GM18867 (cell line): Measurements from ENCODE around the gene FSTL4.

Experiments used
- ATAC-seq: cut with Tn5 transposase; IDR thresholded peaks from one replicate; pipeline ENCODE4 v1.9.1; 2021; ENCODE audit warnings: mild to moderate bottlenecking, moderate library complexity; ENCODE audit not compliant: unreplicated experiment

The FSTL4 gene

DNA sequence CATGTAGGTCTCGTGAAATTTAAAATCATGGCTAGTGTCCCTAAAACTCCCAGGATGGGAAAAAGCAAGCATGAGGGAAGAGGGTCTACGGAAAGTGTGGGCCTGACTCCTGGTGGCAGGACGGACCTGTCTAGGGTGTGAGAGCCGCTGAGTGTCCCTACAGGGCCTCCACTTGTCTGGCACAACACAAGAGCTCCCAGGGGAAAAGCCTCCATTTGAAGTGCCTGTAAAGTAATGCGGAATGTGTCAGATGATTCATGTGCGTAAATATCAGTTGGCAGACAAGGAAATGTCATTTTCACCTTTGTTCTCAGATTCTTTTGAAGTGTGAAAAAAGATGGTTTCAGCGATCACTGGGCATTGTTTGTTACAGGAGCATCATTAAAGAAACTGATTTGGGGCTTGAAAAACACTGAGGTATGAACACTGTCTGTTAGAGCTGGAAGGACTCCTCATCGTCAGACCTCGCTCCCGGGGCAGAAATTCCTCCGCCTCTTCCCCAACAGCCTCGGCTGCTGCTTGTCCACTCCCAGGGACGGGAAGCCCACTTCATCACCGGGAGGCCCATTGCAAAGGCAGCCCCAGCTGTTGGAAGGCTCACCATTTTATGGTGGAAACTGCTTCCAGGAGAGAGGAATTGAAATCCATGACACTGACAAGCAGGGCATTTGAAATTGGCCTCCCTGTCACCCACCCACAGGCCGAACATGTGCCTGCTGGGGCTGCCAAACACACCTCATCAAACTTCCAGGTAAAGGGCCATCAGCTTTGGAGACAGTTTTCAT is 240.8 kb downstream of the FSTL4 start:
- no peak for ATAC-seq

DNA sequence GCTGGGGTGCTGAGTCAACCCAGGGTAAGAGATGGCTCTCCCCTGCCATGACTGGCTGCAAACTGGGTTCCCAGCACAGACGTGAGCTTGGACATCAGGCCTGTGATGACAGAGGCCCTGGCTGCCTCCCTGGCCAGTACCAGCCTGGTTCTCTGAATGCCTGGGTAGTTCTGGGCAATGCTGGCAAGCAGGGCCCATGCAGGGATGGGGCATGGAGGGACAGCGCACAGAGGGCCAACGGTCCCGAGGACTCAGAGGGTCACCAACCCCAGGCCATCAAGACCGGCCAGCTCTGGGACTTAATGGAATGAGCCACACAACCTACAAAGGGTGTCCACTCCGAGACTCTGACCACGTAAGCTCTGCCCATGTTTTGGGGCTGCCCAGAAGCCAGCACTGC is 241.4 kb downstream of the FSTL4 start:
- ATAC-seq, result no peak

DNA sequence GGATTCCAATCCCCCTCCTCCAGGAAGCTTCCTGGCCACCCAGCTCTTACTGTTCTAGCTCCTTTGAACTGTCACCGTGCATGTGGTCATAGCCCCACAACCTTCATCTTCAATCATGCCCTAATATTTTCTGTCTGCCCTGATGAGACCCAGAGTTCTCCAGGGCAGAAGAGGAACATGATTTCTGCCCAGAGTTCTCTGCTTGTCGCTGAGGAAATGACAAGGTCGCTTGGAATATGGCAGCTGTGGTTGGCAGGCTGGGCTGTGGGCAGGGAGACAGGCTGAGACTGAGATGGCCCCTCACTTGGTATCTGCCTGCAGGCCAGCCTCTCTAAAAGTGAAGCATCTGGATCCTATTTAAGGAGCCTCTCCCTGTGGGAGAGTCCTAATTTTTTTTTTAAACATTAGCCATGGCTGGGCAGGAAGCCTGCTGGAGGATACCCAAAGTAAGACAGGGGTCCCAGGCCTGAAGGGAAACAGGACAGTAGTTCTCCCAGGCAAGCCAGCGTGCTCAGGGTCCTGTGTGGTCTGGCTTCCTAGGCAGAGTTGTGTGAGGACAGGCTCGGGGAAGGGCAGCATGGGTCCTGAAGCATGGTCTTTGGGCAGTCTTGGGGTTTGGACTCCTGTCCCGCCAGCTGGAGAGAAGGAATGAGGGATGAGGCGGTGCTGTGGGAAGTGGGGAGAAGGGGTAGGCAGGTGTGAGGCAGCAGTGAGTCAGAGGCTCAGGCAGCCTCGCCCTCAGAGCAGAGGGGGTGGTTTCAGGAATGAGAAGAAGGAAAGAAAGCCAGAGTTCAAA is 242.1 kb downstream of the FSTL4 start:
- no peak for ATAC-seq

DNA sequence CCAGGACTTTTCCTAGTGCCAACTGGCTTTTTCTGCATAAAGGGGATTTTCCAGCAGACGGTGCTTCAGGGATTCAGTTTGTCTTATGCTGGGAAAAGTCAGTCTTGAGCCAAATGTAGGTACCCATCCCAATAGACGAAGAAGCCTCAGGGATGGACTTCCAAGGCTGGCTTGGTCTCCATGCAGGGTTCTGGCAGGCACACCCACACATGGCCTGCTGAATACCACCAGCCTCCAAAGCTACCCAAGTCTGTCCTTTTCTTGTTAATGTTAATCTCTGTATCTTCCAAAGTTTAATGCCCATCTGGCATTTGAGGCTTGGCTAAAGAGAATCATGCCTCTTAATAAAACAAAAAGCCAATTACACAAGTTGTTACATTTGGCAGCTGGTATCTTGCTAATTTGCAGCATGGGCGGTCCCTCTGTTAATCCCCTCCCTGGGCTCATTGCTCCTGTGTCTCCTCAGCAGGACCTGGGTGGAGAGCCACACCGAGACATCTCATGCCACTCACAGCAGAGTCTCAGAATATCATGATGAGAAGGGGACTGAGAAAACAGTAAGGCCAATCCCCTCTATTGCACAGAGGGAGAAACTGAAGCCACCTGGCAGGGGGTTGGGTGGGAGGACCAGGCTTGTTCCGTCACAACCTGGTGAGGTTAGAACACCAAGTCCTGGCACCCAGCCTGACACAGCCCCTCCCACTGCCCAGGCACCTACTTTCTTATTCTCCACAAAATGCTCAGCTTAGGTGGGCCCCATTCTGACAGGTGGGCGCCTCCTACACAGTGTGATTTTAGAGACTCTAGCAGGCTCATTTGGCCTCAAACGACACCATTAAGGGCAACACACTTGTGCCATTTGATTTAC is 243.2 kb downstream of the FSTL4 start:
- no peak for ATAC-seq

DNA sequence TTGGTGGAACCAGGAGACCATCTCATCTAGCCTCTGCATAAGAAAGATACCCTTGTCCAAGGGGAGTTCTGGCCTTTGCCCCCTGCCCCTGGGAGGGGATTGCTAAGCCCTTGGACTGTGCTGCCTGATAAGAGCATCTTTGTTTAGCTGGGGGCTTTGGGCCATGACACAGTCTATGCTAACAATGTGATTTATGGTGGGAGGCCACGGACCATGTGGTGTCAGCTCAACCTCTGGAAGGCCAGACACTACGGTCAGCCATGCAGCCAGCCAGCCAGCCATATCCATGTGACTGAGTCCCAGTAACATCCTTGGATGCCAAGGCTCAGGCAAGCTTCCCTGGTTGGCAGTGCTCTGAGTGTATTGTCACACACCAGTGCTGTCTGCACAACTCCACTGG is 244.4 kb downstream of the FSTL4 start:
- no peak for ATAC-seq

DNA sequence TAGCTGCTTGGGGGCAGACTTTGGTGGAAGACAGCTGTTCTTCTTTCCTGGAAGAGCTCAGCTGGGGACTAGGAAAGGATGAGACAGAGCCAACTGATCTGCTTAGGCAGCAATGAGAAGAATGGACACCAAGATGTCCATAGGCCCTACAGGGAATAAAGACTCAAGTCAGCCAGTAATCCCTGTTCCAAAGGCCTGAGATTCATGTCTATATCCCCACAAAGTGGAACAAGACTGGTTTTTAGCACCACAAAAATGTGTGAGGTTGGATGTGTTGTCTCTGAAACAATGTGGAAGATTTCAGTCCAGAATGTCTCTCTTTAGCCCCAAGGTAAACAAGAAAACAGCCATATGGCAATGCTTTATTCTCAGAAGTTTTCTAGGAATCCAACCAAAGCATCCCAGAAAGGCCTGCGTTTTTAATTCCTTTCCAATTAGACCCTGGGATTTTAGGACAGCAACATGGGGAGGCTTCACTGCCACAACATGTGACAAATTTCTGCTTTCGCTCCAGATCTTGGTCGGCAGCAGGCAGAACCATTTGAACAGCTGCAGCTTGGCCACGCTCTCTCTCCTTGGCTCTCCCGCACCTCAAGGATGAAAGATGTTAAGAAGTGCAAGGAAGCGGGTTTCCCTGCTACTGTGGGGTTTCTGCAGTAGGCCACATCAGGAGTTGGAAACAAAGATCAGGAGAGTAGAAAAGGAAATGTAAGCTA is 245.1 kb downstream of the FSTL4 start:
- ATAC-seq, result no peak

DNA sequence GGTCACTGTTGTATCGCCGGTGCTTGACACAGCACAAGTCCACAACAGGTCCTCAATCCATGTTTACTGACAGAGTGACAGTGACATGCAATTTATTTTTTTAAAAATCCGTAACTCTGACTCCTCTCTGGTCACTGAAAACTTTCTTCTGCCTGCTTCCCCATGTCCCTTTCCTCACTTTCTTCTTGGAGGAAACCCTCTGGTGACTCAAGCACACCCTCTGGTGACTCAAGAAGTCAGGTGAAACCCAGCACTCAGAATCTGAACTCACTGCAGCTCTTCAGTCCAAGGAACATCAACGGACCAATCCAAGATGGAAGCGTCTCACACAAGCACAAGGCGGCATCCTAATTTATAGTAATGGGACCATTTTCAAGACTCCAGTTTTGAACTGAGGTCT is 245.9 kb downstream of the FSTL4 start:
- ATAC-seq, result no peak

DNA sequence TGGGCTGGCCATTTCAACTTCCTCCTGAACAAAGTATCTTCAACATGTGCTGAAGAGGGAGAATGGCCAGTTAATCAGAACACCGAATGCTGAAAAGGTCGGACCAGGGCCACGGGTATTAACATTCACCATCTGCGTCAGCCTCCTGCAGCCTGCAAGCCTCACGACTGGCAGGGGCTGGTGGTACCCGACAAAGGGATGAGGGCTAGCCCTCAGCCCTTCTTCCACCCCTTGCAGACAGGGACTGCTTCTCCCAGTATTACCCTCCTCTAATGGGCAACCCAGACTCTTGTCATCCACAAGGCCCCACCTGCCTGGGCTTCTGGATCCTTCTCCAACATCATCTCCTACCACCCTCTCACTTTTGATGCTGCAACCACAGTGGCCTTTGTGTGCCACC is 246.6 kb downstream of the FSTL4 start:
- no peak for ATAC-seq

DNA sequence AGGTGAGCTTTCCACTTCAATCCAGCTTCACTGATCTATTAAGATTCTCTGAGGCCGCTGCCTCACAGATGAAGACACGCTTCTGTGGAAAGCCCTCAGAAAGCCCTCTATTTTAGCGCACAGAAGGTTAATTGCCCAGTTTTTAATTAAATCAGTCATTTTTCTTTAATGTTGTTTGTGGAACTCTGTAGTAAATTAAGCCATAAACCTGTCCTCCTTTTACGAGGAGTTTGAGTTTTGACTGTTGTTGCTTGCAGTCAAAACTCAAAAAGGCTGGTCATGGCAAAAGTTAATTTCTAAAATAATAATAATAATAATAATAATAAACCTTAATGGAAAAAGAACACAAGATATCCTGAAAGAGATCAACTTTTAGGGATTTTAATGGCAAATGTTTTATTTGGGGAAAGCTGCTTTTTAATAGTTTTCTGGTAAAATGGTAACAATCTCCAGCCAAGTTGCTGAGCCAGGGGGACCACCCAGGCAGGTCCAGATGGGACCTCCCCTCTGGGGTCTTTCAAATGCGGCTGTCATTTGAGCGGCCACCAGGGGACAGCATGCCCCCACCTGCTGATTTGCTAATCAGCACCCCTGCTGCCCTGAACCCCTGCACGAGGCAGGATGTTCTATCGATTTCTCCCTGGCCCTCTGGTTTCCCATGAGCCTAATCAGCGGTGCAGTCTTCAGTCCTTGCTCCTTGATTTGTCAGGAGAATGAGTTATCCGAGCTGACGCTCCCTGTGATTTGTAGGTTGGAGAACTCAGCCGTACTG is 247.2 kb downstream of the FSTL4 start:
- no peak for ATAC-seq

DNA sequence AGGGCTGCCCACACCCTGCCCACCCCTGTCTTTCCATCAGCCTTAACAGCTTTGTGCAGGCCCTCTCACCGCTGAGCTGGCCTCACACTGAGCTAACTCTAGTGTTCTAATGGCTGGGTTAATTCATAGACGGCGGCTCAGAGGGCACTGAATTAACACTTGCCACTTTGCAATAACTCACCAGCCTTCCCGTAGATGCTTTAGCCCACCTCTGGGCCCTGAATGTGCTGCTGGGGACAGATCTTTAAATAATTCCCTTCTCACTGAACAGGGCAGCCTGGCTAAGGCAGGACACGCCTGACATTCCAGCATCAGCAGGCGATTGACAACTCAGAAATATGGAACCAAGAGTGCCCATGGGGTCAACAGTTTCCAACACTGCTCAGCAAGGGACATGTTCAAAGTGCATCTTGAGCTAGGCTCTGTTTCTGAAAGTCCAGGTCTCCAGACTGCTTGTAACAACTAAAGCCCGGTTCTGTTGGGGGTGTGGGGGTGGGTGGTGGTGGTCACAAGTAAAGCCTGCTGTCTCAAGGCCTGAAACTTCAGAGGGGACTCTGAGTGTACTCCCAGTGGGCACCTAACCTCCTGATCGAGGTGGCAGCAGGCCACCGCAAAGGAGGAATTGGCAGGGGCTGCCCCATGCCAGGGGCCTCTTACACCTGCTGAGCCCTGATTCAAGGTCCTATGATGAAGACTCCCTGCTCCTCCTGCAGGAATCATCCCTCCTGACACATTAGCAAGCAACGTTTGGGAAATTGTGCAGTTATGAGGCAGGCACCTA is 248.3 kb downstream of the FSTL4 start:
- no peak for ATAC-seq

DNA sequence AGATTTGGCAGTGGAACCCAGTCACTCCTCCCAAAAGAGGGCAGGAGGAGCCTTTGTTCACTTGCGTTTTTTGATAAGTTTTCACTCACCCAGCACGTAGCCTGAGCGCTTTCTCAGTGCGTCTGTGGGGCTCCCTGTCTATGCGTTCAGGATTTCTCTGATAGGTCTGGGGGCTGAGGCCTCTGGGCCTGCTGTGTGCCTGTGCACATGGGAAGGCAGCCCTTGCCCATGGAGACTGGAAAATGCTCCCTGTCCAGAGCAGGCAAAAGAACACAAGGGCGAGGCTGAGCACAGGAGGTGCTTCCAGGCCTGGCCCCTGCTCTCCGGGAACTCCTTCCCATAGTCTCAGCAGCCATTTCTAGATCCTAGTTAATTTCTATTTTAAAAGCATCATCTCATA is 249.9 kb downstream of the FSTL4 start:
- no peak for ATAC-seq

DNA sequence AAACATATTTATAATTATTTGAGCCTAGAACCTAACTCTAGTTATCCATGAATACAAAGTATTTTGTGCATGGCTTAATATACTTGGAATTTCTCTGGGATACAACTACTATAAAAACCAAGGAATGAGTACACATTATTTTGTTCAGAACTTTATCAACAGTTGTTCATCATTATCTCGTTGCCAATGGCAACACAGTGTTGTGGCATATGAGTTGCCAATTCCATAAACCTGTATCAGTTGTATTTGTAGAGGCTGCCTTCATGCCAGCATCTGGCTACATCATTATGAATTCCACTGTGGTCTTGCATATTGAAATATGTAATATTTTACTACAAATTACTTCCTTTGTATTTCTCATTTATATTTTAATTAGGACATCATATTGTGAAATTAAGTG is 250.4 kb downstream of the FSTL4 start:
- no peak for ATAC-seq

DNA sequence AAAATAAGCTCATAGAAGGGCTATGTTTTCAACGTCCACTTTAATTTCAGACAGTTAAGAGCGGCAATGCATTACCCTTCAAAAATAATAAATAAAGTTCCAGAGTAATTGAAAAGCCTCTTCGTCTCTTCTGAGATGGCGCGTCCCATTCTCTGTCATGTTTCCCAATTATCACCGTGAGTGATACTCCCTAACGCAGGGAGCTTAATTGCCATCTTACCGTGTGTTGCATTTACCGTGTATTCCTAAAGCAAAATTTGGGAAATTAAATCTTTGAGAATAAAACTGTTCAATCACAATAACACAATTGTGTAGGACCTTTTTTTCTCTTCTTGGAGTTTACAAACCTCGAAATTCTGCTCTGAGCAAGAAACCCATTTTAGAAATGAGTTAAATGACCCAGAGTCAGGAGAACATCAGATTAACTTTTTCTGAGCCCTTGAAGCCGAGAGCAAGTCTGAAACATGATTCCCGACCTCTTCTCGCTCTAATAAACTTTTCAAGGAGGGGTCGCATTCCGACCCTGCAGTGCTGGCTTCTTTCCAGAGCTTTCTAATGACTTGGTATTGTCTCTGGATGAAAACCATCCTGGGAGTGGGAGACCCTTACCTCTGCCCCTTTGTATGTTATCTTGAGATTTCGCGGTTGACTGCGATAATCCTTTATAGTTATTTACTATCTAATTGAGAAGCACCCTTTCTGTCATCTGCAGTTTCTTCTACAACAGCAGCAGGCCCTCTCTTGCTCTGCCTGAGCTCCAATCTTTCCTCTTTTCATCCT is 251.5 kb downstream of the FSTL4 start:
- no peak for ATAC-seq

DNA sequence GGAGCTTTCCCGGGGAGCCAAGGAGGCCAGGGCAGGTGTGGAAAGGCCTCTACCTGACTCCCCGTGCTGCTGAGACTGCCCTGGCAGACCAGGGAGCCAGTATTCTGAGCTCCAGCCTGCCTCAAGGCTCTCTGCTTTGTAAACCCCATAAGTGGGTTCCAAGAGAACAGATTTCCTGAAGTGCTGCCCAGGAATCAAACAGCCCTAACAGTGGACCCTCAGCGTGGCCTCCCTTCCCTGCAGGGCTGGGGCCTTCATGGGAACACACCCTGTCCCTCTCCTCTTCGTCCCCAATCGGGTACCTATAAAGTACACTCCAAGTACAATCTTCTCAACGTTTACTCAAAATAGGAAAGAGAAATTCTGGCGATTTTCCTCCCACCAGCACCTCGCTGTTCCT is 252.5 kb downstream of the FSTL4 start:
- ATAC-seq, result no peak

DNA sequence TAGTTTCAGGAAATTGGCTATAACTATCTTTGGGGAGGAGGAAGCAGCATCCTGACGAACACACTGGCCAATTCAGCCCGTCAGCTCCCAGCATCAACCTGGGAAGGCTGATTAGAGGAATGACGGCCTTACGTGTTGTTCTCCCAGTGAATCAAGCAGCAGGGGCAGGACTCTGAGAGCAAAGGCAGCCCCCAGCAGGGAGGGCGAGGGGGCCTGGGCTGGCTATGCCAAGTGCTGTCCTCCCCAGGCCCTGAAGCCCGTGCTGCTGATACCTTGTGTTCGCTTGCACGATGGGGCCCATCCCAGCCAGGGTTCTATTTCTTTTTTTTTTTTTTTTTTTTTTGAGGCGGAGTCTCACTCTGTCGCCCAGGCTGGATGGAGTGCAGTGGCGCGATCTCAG is 254.1 kb downstream of the FSTL4 start:
- no peak for ATAC-seq

DNA sequence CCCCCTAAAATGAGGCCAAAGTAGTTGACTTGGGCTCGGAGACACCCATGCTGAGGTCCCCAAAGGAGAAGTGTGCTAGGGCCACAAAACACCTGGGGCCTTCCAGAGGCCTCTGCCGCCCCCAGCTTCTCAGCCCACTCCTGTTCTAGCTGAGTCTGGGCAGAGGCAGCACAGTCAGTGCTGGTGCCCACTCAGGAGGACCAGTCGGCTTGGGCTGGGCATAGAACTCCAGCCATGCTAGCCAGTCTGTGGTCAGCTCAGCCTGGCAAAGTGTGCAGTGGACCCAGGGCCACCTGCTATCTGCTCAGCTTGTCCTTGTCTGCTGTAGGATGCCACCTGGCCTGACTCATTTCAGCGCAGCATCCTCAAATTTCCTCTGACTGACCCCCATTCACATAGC is 254.6 kb downstream of the FSTL4 start:
- ATAC-seq, result no peak

DNA sequence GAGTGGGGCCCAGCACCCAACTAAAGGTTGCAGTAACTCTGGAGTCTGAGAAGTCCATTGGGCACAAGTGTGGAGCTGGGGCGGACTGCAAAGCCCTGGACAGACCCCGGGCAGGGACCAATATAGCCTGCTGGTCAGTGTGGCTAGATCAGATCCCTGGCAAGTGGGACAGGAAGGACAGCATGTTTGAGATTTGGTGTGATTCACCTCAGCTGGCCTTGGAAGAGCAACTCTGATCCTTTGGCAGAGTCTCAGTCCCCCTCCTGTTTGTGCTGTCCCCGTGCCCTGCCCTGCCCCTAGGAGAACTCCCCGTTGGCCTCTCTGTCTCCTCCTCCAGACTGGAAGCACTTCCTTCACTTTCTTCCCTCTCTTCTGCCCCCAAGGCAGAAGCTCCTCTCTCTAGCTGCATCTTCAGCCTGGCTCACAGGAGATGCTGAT is 255.3 kb downstream of the FSTL4 start:
- ATAC-seq, result no peak

DNA sequence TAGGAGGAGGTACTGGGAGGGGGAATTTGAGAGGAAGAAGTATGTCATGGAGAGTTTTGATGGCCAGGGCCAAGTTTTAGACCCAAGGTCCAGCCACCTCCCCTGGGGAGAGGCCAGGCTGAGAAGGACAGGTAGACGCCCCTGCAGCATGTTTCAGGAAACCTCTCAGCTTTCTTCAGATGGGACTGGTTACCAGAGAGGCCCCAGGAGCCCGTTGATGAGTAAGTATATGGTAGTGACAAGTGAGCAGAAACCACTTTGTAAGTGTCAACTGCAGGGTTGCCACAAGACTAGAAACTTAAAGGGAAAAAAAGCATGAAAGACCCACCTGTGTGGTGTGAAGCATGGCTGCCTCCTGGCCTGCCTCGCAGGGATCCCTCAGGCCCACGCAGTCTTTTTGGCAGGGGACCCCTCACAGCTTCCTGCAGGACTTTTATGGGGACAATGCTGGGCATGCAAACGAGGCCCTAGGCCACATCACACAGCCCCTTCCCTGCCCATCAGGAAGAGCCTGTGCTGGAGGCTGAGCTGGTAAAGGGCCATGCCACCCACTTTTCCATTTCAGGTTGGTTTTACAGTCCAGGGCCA is 255.9 kb downstream of the FSTL4 start:
- no peak for ATAC-seq
